Right ventricle myocardium inferior (tissue), 1 donor: ENCODE measurements around the gene RECK. TPM values are rescaled to one million over a fixed set of nuclear protein-coding genes. Genes with fewer than 3 reads are reported as not detected.
"Not testable (repeated sequence)": the region's sequence is repeated elsewhere in the genome, so short reads cannot be mapped to it uniquely, and the experiment has no call there.

Experiments
- ATAC-seq: fragments of 200-7000 bp; cut with Tn5 transposase; one replicate; pipeline ENCODE4 v1.9.1; 2020; ENCODE audit warnings: mild to moderate bottlenecking, moderate library complexity
- DNase-seq: peaks from one replicate; pipeline ENCODE4 v3.0.0; 2021; ENCODE audit errors: missing footprints
- intact Hi-C: fragments of 100-400 bp; cut with DNase I; formaldehyde crosslinking; loops from one replicate; pipeline ENCODE4 v1.11.0; 2022
- total RNA-seq: library from RNA; stranded (reverse); fragmentation: NEBNext Ultra II Directional; extraction: Animal tissue kit (Norgen Biotek cat#: 25700); gene quantifications from one replicate; pipeline ENCODE4 v1.2.1, GENCODE V29; 2021
- donor health status: DM: no; HTN: yes; CAD: no; lungs with severe emphysema.

RECK gene
- total RNA-seq, 1 donor from 2014 or later: 5.5 TPM

GRCh38 chr9:36049408-36049807 lies 12.7 kb downstream of the RECK start:
- intact Hi-C loops: no loop called here
- DNase-seq (no peak), ATAC-seq (no peak)

DNA sequence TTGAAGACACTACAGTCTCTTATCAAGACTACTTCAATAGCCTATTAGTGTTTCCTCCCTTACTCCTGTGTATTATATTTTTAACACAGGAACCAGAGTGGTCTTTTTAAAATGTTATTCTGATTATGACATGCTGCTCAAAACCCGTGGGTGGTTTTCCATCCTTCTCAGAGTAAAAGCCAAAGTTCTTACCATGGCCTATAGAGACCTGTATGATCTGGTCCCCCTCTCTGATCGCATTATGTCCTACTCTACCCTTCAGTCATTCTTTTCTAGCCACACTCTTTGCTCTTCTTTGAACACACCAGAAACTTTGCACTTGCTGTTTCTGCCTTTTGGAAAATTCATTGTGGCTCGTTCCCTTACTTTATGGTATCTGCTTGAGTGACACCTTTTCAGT lies 13.8 kb downstream of the RECK start:
- DNase-seq (no peak), ATAC-seq (no peak)
- intact Hi-C loops: loop anchor here (10.0 kb wide), 1 partner anchor 64 kb away; no protein-coding TSS in a partner anchor

- ATAC-seq (no peak), DNase-seq (no peak)
- intact Hi-C loops: loop anchor here (10.0 kb wide), 1 partner anchor 63 kb away; no protein-coding TSS in a partner anchor
Measured at GRCh38 chr9:36051317-36051716, 14.6 kb downstream of the RECK start.

- intact Hi-C loops: loop anchor here (10.0 kb wide), 1 partner anchor 61 kb away; no protein-coding TSS in a partner anchor
- ATAC-seq: no peak
- DNase-seq: no peak
Measured at GRCh38 chr9:36053971-36054370, 17.3 kb downstream of the RECK start.

- intact Hi-C loops: loop anchor here (10.0 kb wide), 1 partner anchor 58 kb away; no protein-coding TSS in a partner anchor
- DNase-seq (no peak), ATAC-seq (no peak)
Measured at GRCh38 chr9:36056896-36057295, 20.2 kb downstream of the RECK start.

DNA sequence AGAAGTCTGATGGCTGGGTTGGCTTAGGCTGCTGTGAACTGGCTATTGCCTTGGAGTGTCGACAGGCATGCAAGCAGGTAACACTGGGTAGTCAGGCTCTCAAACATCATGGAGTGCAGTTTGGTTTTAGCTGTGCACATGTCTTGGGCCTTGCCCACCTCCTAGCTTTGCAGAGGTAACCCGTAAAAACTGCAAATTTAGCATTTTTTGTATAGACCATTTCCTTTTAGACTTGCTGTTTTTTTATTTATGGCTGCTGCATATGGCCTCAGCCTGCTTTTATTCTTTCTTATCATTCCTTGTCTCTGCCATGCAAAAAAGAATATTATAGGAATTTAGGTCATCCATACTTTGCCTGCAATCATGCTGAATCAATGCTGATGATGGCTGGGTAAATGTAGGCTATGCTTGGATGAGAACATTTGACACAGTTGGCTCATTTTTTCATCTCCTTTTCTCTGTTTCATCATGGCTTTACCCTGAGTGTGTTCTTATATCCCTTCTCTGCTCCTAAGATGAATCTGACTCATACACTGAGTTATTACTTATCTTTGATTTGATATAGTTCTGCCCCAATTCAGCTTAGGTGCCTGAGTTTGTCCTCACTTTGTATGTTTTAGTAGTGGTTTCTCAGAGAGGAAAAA lies 27.2 kb downstream of the RECK start:
- intact Hi-C loops: no loop called here
- ATAC-seq: no peak

DNA sequence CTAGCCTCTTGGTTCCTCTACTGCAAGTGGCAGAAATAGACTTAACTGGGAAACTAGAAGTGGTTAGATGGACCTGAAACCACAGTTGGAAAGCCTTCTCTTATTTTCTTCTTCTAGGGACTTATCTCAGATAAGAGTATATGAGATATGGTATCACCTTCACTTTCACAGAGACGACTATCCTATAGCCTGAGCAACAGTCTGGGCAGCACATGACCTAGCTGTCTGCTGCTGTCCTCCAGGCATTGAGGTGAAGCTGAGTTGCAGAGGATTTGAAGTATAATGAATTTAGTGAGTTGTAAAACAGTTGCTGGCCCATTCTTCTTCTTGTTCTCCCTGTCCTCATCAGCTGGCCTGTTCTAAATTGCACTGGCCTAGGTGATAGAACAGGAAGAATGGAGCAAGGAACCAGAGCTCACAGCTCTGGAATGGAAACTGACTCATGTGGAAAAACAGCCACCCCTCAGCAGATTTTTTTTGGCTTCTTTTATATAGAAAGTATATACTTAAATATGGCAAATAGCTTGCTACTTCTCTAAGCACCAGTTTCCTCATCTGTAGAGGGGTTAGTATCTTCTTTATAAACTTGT lies 27.8 kb downstream of the RECK start:
- DNase-seq (no peak), ATAC-seq (no peak)
- intact Hi-C loops: no loop called here

More for the DNA sequence above, 27.2 kb downstream of the RECK start:
- no peak for DNase-seq

DNA sequence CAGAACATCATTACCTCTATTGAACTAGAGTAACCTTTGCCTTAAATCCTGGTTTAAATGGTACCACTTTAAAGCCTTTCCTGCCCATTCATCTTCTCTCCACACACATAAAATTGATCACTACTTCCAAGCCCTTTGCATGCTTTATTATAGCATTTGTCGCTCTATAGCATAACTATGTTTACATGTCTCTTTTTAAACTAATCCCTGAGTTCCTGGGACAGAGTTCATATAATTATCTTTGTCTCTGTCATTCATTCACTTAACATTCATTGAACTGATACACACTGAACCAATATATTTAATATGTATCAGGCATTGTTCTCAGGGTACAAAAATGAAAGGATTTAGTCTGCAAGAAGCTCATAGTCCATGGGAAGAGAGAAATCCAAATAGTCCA lies 37.3 kb downstream of the RECK start:
- ATAC-seq (no peak), DNase-seq (no peak)
- intact Hi-C loops: no loop called here

DNA sequence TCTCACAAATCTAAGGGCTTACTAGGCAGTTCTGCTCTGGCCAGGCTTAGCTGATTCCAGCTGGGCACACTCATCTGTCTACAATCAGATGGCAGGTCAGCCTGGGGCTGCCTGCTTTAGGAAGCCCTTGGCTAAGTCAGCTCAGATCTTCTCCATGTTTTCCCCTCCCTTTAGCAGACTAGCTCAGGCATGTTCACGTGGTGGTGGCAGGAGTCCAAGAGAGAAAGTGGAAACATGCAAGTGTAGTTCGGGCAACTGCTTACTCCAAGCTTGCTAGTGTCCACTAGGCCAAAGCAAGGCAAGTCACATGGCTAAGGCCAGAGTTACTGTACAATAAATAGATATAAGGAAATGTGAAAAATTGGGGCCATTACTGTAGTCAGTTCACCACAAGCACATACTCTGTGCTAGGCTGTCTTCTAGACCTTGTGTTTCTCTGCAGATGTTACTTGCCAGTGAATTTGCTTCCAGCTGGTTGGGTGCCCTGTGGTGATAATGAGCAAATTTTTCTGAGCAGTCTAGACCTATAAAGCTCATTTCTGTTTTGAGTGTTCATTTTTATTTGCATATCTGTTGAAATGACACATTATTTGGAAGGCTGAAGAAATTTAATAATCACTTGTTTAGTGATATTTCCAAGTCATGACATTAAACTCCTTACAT lies 38.3 kb downstream of the RECK start:
- peak; percentile 94 for ATAC-seq
- intact Hi-C loops: no loop called here
- DNase-seq: peak; percentile 72

DNA sequence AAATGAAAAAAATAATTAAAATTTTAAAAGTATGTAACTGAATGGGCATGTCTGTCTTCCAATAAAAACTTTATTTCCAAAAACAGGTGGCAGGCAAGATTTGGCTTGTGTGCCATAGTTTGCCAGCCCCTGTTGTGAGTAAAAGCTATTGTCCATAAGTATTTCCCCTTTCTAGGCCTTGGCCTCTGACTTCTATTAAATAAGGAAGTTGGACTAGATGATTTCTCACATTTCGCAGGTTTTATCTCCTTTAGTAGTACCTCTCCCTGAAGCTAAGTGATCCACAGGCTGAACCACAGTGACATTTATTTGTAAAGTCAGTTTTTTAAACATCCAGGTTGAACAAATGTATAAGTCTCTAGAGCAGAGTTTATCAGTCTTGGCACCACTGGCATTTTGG lies 41.3 kb downstream of the RECK start:
- intact Hi-C loops: no loop called here
- DNase-seq (no peak), ATAC-seq (no peak)

DNA sequence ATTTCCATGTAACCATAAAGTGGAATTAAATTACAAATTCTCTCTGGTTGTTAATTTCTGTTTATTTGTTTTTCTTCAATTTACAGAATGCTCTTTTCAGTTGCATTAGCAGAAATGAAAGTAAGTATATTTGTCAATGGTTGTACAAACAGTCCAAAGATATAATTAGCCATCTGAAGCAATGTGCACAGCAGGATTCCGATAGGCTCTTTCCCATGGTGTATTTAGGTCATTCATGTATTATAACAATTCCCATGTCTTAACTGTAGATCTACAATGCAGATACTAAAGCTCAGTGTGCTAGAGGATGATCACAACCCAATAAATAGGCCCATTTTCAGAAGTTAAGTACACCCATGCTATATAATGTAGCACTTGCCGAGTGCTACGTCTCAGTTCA lies 43.8 kb downstream of the RECK start:
- intact Hi-C loops: no loop called here
- no peak for ATAC-seq

GRCh38 chr9:36082931-36083330 lies 46.2 kb downstream of the RECK start:
- no peak for DNase-seq
- no peak for ATAC-seq
- intact Hi-C loops: no loop called here

More for the DNA sequence above, 43.8 kb downstream of the RECK start:
- DNase-seq: no peak

- intact Hi-C loops: no loop called here
- ATAC-seq: no peak
- no peak for DNase-seq
Measured at GRCh38 chr9:36086442-36086841, 49.7 kb downstream of the RECK start.

GRCh38 chr9:36087054-36087453 lies 50.3 kb downstream of the RECK start:
- intact Hi-C loops, DNase-seq, ATAC-seq: not testable (repeated sequence)

- DNase-seq (no peak), ATAC-seq (no peak)
- intact Hi-C loops: no loop called here
Measured at GRCh38 chr9:36088020-36088419, 51.3 kb downstream of the RECK start.

DNA sequence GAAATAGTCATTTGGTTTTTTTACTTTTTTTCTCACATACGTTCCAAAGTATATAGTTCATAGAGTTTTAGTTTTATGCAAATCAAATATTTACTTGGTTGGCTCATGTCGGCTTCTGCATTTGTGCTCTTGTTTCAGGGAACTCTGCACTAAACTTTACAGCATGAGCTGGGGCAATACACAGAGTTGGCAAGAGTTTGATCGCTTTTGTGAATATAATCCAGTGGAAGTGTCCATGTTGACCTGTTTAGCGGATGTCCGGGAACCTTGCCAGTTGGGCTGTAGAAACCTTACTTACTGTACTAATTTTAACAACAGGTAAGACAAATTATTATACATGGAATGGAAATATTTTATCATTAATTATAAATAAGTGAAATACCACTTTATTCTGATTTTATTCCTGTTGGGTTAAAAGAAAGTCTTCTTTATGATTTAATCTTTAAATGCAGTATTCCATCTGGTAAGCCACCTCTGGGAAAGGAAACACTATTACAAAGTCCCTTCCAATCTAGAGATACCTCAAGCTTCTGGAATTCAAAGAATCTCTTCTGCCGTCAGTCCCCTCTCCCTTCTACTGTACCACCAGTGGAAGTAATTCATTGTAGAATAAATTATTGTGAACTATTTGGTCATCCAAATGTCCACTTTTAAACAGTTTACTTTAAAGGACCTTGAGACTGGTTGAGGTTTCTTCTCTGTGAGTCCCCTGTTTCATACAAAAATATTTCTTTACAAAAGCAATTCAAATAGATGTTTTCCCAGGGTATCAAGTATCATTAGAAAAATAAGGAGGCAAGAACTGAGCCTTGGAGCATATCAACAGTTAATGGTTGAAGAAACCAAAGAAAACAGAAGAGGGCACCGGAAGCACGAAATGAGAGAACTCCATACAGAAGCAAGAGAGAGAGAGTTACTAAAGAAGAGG lies 54.6 kb downstream of the RECK start:
- ATAC-seq: no peak
- intact Hi-C loops: no loop called here
- no peak for DNase-seq

DNA sequence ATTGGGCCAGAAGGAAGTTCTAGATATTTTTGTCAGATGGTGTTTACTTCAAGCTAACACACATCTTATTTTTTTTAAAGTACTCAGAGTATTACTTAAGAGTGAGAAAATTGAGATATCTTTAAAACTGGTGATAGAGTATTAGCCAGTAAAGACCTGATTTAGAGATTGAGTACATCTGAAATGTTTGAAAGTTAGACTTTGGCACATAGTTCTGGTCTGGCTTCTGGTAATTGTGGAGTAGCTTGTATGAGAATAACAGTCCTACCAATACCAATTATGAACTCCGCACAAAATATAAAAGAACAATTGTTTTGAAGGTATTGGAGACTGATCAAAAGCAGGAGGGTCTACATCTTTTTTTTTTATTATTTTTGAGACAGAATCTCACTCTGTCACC lies 55.3 kb downstream of the RECK start:
- DNase-seq: no peak
- no peak for ATAC-seq
- intact Hi-C loops: no loop called here

DNA sequence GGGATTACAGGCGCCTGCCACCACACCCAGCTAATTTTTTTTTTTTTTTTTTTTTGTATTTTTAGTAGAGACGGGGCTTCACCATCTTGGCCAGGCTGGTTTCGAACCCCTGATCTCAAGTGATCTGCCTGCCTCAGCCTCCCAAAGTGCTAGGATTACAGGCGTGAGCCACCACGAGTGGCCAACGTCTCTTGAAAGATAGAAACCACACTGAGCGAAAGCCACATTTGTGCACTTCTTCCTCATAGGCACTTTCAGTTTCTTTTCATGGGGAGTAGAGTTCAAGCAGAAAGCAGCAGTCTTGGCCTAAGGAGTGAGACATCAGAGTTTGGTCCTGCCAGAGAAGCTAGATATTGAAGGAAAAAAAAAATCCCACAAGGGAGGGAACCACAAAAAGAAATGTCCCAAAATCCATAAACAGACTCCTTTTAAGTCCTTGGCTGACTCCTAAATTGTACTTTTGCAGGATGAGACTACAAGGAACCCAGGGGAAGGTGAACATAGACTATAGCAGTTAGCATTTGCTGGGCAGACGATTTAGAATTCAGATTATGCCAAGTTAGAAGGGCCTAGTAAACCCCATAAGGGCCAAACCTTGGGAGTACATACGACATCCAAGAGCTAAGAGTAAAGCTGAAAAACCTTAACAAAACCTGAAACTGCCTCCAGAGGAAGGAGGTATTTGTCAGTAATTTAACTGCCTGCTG lies 55.9 kb downstream of the RECK start:
- DNase-seq (no peak), ATAC-seq (no peak)
- intact Hi-C loops: no loop called here
